Measurements from ENCODE around the gene TASOR2. TPM values are rescaled to one million over a fixed set of nuclear protein-coding genes. Genes with fewer than 3 reads are reported as not detected.

The TASOR2 gene
- total RNA-seq (2021) (54.5 to 67.3 TPM (median 62.0 TPM) in 3 replicates), Bru-seq, nascent RNA (percentile 88 among the genes with signal in this experiment)
- long read RNA-seq, experiment 1, partial matches to known transcripts: 55 of 114 reads
- long read RNA-seq, experiment 1, other reads (novel, unspliced or antisense): 59 of 114 reads
- long read RNA-seq, experiment 2, partial matches to known transcripts: 16 of 24 reads
- long read RNA-seq, experiment 2, other reads (novel, unspliced or antisense): 8 of 24 reads
- long read RNA-seq, experiment 3, partial matches to known transcripts: 1 of 2 reads
- long read RNA-seq, experiment 3, other reads (novel, unspliced or antisense): 1 of 2 reads

- CTCF ChIA-PET: interaction anchor here (1.0 to 1.8 kb wide), 3 partner anchors 22 to 54 kb away, joined by 3 read pairs; no protein-coding TSS in a partner anchor
- H3K4me1 Mint-ChIP-seq: peaks cover 21% of the 10 kb centered on the region
- DNase-seq (ENCODE audit: low spot score): peak; percentile 96
- peaks cover 11% of the 10 kb centered on the region for H3K9me3 Mint-ChIP-seq
- POLR2A ChIA-PET: no interaction called here
- 0 out of 2 replicates have a peak, but pooled peaks cover 5% of the 10 kb centered on the region for H3K36me3 Mint-ChIP-seq
- ATAC-seq: peak; percentile 94
- H3K4me3 Mint-ChIP-seq: peak within 1 kb of the TSS; percentile 97
- peaks cover 40% of the 10 kb centered on the region for H3K27me3 Mint-ChIP-seq (ENCODE audit: low read depth)
- peak within 1 kb of the TSS; percentile 97 for H3K27ac Mint-ChIP-seq
- TF ChIP-seq SMAD3 (CRISPR knock-in tag; IDR thresholded peaks at IDR 0.05; ENCODE audit: borderline replicate concordance) (peak; percentile 99), SMAD4 (CRISPR knock-in tag; IDR thresholded peaks at IDR 0.05) (peak; percentile 95), TEAD1 (CRISPR knock-in tag; IDR thresholded peaks at IDR 0.05) (peak; percentile 99), NFE2L1 (CRISPR knock-in tag; IDR thresholded peaks at IDR 0.05) (peak; percentile 99), JAZF1 (CRISPR knock-in tag; IDR thresholded peaks at IDR 0.05) (no peak), ZNF423 (CRISPR knock-in tag; IDR thresholded peaks at IDR 0.05) (no peak), SOX15 (CRISPR knock-in tag; IDR thresholded peaks at IDR 0.05) (no peak), ESRRA (CRISPR knock-in tag; IDR thresholded peaks at IDR 0.05; ENCODE audit: borderline replicate concordance) (peak; percentile 98), FOXK1 (CRISPR knock-in tag; IDR thresholded peaks at IDR 0.05) (peak; percentile 96), CREB1 (CRISPR knock-in tag; IDR thresholded peaks at IDR 0.05) (peak; percentile 98), NFATC4 (CRISPR knock-in tag; IDR thresholded peaks at IDR 0.05) (no peak), HMGXB4 (CRISPR knock-in tag; IDR thresholded peaks at IDR 0.05) (no peak; the same call in 1 of the 2 replicates), NR3C1 (CRISPR knock-in tag; conservative IDR thresholded peaks at IDR 0.05; ENCODE audit: low read depth) (no peak), ZSCAN18 (CRISPR knock-in tag; IDR thresholded peaks at IDR 0.05) (no peak), RELA (CRISPR knock-in tag; IDR thresholded peaks at IDR 0.05; ENCODE audit: borderline replicate concordance) (peak; percentile 95), TP53 (CRISPR knock-in tag; IDR thresholded peaks at IDR 0.05) (peak; percentile 98), ZNF138 (CRISPR knock-in tag; conservative IDR thresholded peaks at IDR 0.05) (peak; percentile 96), PRRX2 (CRISPR knock-in tag; IDR thresholded peaks at IDR 0.05) (0 out of 2 replicates have a peak, but pooled peaks have one; percentile 40), ATF2 (CRISPR knock-in tag; IDR thresholded peaks at IDR 0.05; ENCODE audit: borderline replicate concordance, low read depth) (peak; percentile 92; the same call in 1 of the 2 replicates)
- TF ChIP-seq, protein P1, sequence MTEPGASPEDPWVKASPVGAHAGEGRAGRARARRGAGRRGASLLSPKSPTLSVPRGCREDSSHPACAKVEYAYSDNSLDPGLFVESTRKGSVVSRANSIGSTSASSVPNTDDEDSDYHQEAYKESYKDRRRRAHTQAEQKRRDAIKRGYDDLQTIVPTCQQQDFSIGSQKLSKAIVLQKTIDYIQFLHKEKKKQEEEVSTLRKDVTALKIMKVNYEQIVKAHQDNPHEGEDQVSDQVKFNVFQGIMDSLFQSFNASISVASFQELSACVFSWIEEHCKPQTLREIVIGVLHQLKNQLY (CRISPR knock-in tag; IDR thresholded peaks at IDR 0.05): peak; percentile 96
- TF ChIP-seq, protein P2, sequence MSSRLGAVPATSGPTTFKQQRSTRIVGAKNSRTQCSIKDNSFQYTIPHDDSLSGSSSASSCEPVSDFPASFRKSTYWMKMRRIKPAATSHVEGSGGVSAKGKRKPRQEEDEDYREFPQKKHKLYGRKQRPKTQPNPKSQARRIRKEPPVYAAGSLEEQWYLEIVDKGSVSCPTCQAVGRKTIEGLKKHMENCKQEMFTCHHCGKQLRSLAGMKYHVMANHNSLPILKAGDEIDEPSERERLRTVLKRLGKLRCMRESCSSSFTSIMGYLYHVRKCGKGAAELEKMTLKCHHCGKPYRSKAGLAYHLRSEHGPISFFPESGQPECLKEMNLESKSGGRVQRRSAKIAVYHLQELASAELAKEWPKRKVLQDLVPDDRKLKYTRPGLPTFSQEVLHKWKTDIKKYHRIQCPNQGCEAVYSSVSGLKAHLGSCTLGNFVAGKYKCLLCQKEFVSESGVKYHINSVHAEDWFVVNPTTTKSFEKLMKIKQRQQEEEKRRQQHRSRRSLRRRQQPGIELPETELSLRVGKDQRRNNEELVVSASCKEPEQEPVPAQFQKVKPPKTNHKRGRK (CRISPR knock-in tag; IDR thresholded peaks at IDR 0.05; ENCODE audit: borderline replicate concordance): 0 out of 2 replicates have a peak, but pooled peaks have one; percentile 47
- TF ChIP-seq, protein P3, sequence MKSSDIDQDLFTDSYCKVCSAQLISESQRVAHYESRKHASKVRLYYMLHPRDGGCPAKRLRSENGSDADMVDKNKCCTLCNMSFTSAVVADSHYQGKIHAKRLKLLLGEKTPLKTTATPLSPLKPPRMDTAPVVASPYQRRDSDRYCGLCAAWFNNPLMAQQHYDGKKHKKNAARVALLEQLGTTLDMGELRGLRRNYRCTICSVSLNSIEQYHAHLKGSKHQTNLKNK (CRISPR knock-in tag; IDR thresholded peaks at IDR 0.05): no peak
- TF ChIP-seq, protein P4, sequence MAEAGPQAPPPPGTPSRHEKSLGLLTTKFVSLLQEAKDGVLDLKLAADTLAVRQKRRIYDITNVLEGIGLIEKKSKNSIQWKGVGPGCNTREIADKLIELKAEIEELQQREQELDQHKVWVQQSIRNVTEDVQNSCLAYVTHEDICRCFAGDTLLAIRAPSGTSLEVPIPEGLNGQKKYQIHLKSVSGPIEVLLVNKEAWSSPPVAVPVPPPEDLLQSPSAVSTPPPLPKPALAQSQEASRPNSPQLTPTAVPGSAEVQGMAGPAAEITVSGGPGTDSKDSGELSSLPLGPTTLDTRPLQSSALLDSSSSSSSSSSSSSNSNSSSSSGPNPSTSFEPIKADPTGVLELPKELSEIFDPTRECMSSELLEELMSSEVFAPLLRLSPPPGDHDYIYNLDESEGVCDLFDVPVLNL (CRISPR knock-in tag; IDR thresholded peaks at IDR 0.05; ENCODE audit: borderline replicate concordance, low read depth): peak; percentile 76
- TF ChIP-seq, protein P5, sequence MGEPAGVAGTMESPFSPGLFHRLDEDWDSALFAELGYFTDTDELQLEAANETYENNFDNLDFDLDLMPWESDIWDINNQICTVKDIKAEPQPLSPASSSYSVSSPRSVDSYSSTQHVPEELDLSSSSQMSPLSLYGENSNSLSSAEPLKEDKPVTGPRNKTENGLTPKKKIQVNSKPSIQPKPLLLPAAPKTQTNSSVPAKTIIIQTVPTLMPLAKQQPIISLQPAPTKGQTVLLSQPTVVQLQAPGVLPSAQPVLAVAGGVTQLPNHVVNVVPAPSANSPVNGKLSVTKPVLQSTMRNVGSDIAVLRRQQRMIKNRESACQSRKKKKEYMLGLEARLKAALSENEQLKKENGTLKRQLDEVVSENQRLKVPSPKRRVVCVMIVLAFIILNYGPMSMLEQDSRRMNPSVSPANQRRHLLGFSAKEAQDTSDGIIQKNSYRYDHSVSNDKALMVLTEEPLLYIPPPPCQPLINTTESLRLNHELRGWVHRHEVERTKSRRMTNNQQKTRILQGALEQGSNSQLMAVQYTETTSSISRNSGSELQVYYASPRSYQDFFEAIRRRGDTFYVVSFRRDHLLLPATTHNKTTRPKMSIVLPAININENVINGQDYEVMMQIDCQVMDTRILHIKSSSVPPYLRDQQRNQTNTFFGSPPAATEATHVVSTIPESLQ (CRISPR knock-in tag; IDR thresholded peaks at IDR 0.05): no peak
- TF ChIP-seq, protein P6, sequence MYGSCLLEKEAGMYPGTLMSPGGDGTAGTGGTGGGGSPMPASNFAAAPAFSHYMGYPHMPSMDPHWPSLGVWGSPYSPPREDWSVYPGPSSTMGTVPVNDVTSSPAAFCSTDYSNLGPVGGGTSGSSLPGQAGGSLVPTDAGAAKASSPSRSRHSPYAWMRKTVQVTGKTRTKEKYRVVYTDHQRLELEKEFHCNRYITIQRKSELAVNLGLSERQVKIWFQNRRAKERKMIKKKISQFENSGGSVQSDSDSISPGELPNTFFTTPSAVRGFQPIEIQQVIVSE (CRISPR knock-in tag; IDR thresholded peaks at IDR 0.05; ENCODE audit: borderline replicate concordance): no peak
Measured at GRCh38 chr10:5684318-5684970, at the start of gene TASOR2. TSS of gene TASOR2 (plus strand) at chr10:5684838. CDS start at chr10:5720643, 35,805 bp downstream.

Data from WTC11 (cell line).